GM23248 (cell line): Measurements from ENCODE around the gene STPG1. TPM values are rescaled to one million over a fixed set of nuclear protein-coding genes. Genes with fewer than 3 reads are reported as not detected.
A peak's percentile ranks its signal among the peaks of the same experiment; 100 is the strongest.

Experiments
- DNase-seq: peaks from one replicate; pipeline ENCODE4 v3.0.0-alpha.2; 2015
- H2AFZ ChIP-seq: fragments of 200-600 bp; sonication (generic); 2 replicates; pipeline ENCODE4 v1.6.1; 2016; ENCODE audit warnings: antibody characterized with exemption
- H3F3A ChIP-seq: fragments of 200-600 bp; sonication (generic); 2 replicates; pipeline ENCODE4 v1.6.1; 2016; ENCODE audit warnings: mild to moderate bottlenecking, antibody characterized with exemption, mixed run types; ENCODE audit not compliant: insufficient read depth
- H3K27ac ChIP-seq: fragments of 200-600 bp; sonication (generic); 2 replicates; pipeline ENCODE4 v1.5.1; 2016; ENCODE audit warnings: mild to moderate bottlenecking
- H3K27me3 ChIP-seq: fragments of 200-600 bp; sonication (generic); replicated peaks from 2 replicates; pipeline ENCODE4 v1.6.1; 2016; ENCODE audit warnings: mild to moderate bottlenecking; ENCODE audit not compliant: insufficient read depth
- H3K36me3 ChIP-seq: fragments of 200-600 bp; sonication (generic); 2 replicates; pipeline ENCODE4 v1.6.1; 2016; ENCODE audit warnings: low read depth, mild to moderate bottlenecking
- H3K4me1 ChIP-seq: fragments of 200-600 bp; sonication (generic); 2 replicates; pipeline ENCODE4 v1.6.1; 2016; ENCODE audit warnings: mild to moderate bottlenecking; ENCODE audit not compliant: insufficient read depth
- H3K4me2 ChIP-seq: fragments of 200-600 bp; sonication (generic); one replicate; pipeline ENCODE4 v1.6.1; 2016; ENCODE audit warnings: mild to moderate bottlenecking; ENCODE audit not compliant: unreplicated experiment
- H3K4me3 ChIP-seq: fragments of 200-600 bp; sonication (generic); 2 replicates; pipeline ENCODE4 v1.5.1; 2016; ENCODE audit warnings: mild to moderate bottlenecking
- H3K79me2 ChIP-seq: fragments of 200-600 bp; sonication (generic); 2 replicates; pipeline ENCODE4 v1.6.1; 2016; ENCODE audit warnings: mild to moderate bottlenecking; ENCODE audit not compliant: insufficient read depth
- H3K9ac ChIP-seq: fragments of 200-600 bp; sonication (generic); 2 replicates; pipeline ENCODE4 v1.6.1; 2016; ENCODE audit warnings: mild to moderate bottlenecking
- H3K9me2 ChIP-seq: fragments of 200-600 bp; sonication (generic); 2 replicates; pipeline ENCODE4 v1.6.1; 2016; ENCODE audit warnings: mixed run types, mild to moderate bottlenecking, moderate library complexity; ENCODE audit not compliant: insufficient read depth
- H3K9me3 ChIP-seq: fragments of 200-600 bp; sonication (generic); one replicate; pipeline ENCODE4 v1.6.1; 2017; ENCODE audit warnings: low read depth
- H4K20me1 ChIP-seq: fragments of 200-600 bp; sonication (generic); 2 replicates; pipeline ENCODE4 v1.6.0; 2016; ENCODE audit not compliant: insufficient read depth
- EZH2 ChIP-seq: fragments of 200-600 bp; sonication (generic); IDR thresholded peaks from 2 replicates; pipeline ENCODE4 v1.6.1; 2018; ENCODE audit warnings: antibody characterized with exemption, mild to moderate bottlenecking; ENCODE audit not compliant: insufficient read depth, poor library complexity, severe bottlenecking
- EZH2phosphoT487 ChIP-seq: fragments of 200-600 bp; sonication (generic); IDR thresholded peaks from 2 replicates; pipeline ENCODE4 v1.6.1; 2018; ENCODE audit warnings: antibody characterized with exemption, moderate library complexity, mild to moderate bottlenecking, low read depth; ENCODE audit not compliant: insufficient read depth
- WGBS, 2 experiments: methylation state at CpG; one replicate each; pipeline ENCODE4 v1.1.6; 2015 to 2017; ENCODE audit warnings: low lambda C conversion rate in 2 of 2, low coverage in 1 of 2; ENCODE audit errors: missing lambda C conversion rate in 2 of 2; 5-methylcytosine and 5-hydroxymethylcytosine counted together
- in situ Hi-C: fragments of 300-500 bp; cut with MboI; formaldehyde crosslinking; loops from 2 replicates; pipeline ENCODE4 v1.15.0; 2020
- polyA plus RNA-seq: library from polyadenylated mRNA; unstranded; fragments of >200 nt; fragmentation: Nextera tagmentation; extraction: Ambion mirVana; gene quantifications from 2 replicates; pipeline ENCODE4 v1.2.1, GENCODE V29; 2016
- total RNA-seq: library from RNA; depleted of rRNA; stranded (reverse); fragments of >200 nt; shearing (Covaris generic); gene quantifications from 2 replicates; pipeline ENCODE4 v1.2.3, GENCODE V29; 2014

Gene STPG1
- total and polyA plus RNA-seq, 2 experiments from 2014 or later, result 7.9 to 9.2 TPM

GRCh38 chr1:24425922-24426321 is 12.3 kb upstream of the STPG1 start:
- no peaks in the 10 kb centered on the region for H3K9me3 ChIP-seq
- H3K4me1 ChIP-seq, result no peaks in the 10 kb centered on the region
- H3K36me3 ChIP-seq, result peaks cover 16% of the 10 kb centered on the region; the same call in 1 of the 2 replicates
- 91 to 93% methylated on average over 7 of the region's 7 CpGs for WGBS, 2 experiments
- TF ChIP-seq EZH2, result no peak
- no peak for TF ChIP-seq EZH2phosphoT487
- H3K4me3 ChIP-seq, result no peak overlapping the region
- no peak overlapping the region for H3K9ac ChIP-seq
- no peaks in the 10 kb centered on the region for H3F3A ChIP-seq
- no peak overlapping the region for H3K27ac ChIP-seq
- H2AFZ ChIP-seq, result no peak overlapping the region
- in situ Hi-C loops, result no loop called here
- no peaks in the 10 kb centered on the region for H3K27me3 ChIP-seq
- H3K4me2 ChIP-seq, result no peak overlapping the region
- H3K79me2 ChIP-seq, result peaks cover 12% of the 10 kb centered on the region
- H4K20me1 ChIP-seq, result no peaks in the 10 kb centered on the region
- DNase-seq, result no peak
- no peaks in the 10 kb centered on the region for H3K9me2 ChIP-seq

GRCh38 chr1:24425441-24425840 is 11.9 kb upstream of the STPG1 start:
- Histone ChIP-seq H3K4me1 (no peaks in the 10 kb centered on the region), H3K9me3 (no peaks in the 10 kb centered on the region), H2AFZ (no peak overlapping the region), H3K27me3 (no peaks in the 10 kb centered on the region), H3K4me3 (no peak overlapping the region), H3K27ac (no peak overlapping the region), H3K36me3 (peaks cover 16% of the 10 kb centered on the region; the same call in 1 of the 2 replicates), H3F3A (no peaks in the 10 kb centered on the region), H4K20me1 (no peaks in the 10 kb centered on the region), H3K9me2 (no peaks in the 10 kb centered on the region), H3K9ac (no peak overlapping the region), H3K4me2 (no peak overlapping the region), H3K79me2 (peaks cover 9% of the 10 kb centered on the region)
- no peak for DNase-seq
- in situ Hi-C loops, result no loop called here
- no peak for TF ChIP-seq EZH2
- no peak for TF ChIP-seq EZH2phosphoT487
- WGBS, 2 experiments, result 79 to 82% methylated on average over 3 of the region's 3 CpGs

DNA sequence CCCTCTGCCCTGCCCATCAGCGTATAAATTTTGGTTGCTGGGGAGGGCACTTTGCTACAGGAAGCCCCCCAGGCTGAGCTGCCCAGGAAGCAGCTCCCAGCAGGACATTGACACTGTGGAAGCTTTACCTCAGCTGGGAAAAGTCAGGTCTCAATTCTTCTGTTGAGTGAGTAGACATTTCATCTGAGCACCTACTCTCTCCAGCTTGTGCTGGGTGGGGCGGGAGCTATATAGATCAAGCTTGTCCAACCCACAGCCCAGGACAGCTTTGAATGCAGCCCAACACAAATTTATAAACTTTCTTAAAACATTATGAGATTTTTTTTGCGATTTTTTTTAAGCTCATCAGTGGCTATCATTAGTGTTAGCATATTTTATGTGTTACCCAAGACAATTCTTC is 11.4 kb upstream of the STPG1 start:
- Histone ChIP-seq H3K27me3 (no peaks in the 10 kb centered on the region), H3K9me2 (no peaks in the 10 kb centered on the region), H4K20me1 (no peaks in the 10 kb centered on the region), H3K4me2 (no peak overlapping the region), H2AFZ (no peak overlapping the region), H3K9ac (no peak overlapping the region), H3K79me2 (peaks cover 8% of the 10 kb centered on the region), H3K4me1 (no peaks in the 10 kb centered on the region), H3F3A (no peaks in the 10 kb centered on the region), H3K9me3 (no peaks in the 10 kb centered on the region), H3K27ac (no peak overlapping the region), H3K4me3 (no peak overlapping the region), H3K36me3 (peaks cover 16% of the 10 kb centered on the region; the same call in 1 of the 2 replicates)
- in situ Hi-C loops, result no loop called here
- no peak for TF ChIP-seq EZH2
- no peak for DNase-seq
- WGBS, 2 experiments, result 97 to 100% methylated on average over 3 of the region's 3 CpGs

DNA sequence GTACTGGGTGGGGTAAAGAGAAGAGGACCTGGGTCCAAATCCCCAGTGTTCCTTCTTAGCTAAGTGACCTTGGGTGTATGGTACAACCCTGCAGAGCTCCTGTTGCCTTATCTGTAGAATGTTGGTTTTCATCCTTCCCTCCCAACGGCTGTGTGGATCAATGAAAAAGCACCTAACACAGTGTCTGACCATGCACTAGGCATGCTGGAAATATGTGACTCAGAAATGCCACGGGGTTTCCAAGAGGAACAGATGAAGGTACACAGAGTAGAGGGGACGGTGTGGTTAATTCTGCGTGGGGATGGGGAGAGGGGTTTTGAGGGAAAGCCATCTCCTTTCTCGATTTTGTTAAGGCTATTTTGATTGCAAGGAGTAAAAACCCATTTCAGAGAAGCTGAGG is 10.6 kb upstream of the STPG1 start:
- Histone ChIP-seq H3K9me2 (no peaks in the 10 kb centered on the region), H3K9me3 (no peaks in the 10 kb centered on the region), H3F3A (no peaks in the 10 kb centered on the region), H4K20me1 (no peaks in the 10 kb centered on the region), H3K9ac (no peak overlapping the region), H3K27ac (no peak overlapping the region), H3K27me3 (no peaks in the 10 kb centered on the region), H3K36me3 (peaks cover 16% of the 10 kb centered on the region; the same call in 1 of the 2 replicates), H3K4me3 (no peak overlapping the region), H3K79me2 (peaks cover 10% of the 10 kb centered on the region), H3K4me1 (peaks cover 4% of the 10 kb centered on the region), H3K4me2 (no peak overlapping the region), H2AFZ (no peak overlapping the region)
- no peak for DNase-seq
- TF ChIP-seq EZH2 (no peak), EZH2phosphoT487 (no peak)
- 97 to 98% methylated on average over 5 of the region's 5 CpGs for WGBS, 2 experiments
- in situ Hi-C loops, result no loop called here

- H4K20me1 ChIP-seq, result no peaks in the 10 kb centered on the region
- WGBS, 2 experiments, result 98 to 100% methylated on average over 2 of the region's 2 CpGs
- in situ Hi-C loops, result no loop called here
Measured at GRCh38 chr1:24421502-24421901, 7.9 kb upstream of the STPG1 start.

More at GRCh38 chr1:24421502-24421901, 7.9 kb upstream of the STPG1 start:
- Histone ChIP-seq H3K27me3 (no peaks in the 10 kb centered on the region), H3K9me3 (no peaks in the 10 kb centered on the region), H3K4me2 (no peak overlapping the region), H3K4me3 (no peak overlapping the region), H3K27ac (no peak overlapping the region), H3F3A (peaks cover 26% of the 10 kb centered on the region), H3K36me3 (peaks cover 16% of the 10 kb centered on the region; the same call in 1 of the 2 replicates), H2AFZ (no peak overlapping the region), H3K79me2 (peaks cover 19% of the 10 kb centered on the region), H3K4me1 (peaks cover 28% of the 10 kb centered on the region), H3K9ac (no peak overlapping the region), H3K9me2 (no peaks in the 10 kb centered on the region)
- TF ChIP-seq EZH2phosphoT487 (no peak), EZH2 (no peak)
- peak; percentile 10 for DNase-seq
